Dermis blood vessel endothelial cell (primary cell): ENCODE measurements around the gene PLA2G2F. TPM values are rescaled to one million over a fixed set of nuclear protein-coding genes. Genes with fewer than 3 reads are reported as not detected.

Source experiments
- DNase-seq: peaks from one replicate; pipeline ENCODE4 v3.0.0; 2010
- total RNA-seq: library from RNA; depleted of rRNA; stranded (reverse); fragments of >200 nt; gene quantifications from 2 replicates; pipeline ENCODE4 v1.2.3, GENCODE V29; 2014

Gene PLA2G2F, protein sequence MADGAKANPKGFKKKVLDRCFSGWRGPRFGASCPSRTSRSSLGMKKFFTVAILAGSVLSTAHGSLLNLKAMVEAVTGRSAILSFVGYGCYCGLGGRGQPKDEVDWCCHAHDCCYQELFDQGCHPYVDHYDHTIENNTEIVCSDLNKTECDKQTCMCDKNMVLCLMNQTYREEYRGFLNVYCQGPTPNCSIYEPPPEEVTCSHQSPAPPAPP
- not detected in 2 replicates for total RNA-seq

DNA sequence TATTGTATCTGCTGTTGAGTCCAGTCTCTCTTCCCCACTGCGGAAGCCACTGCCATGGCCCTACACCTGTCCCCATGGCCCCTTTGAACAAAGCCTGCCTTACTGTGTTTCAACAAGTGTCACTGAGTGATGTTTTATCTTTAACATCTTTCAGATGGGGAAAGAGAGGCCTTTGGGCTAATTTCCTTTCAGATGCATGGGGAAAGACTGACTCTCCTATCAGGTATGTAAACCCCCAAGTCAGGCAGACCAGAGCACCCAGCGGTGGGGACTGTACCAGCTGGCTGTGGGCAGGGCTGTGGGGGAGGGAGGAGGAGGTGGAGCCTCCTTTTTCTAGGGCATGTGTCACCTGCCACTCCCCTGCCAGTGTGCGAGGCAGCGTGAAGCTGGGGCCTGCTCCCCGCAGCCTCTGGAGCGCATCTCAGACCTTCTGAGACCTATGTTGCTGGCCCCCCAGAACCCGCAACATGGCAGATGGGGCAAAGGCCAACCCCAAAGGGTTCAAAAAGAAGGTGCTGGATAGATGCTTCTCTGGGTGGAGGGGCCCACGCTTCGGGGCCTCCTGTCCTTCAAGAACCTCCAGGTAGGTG, at the start of gene PLA2G2F:
Gene PLA2G2F, plus strand, starts transcription at position 363 of the 590 bp plus-strand sequence. Its CDS starts 105 bp downstream, at position 468.
- DNase-seq, result no peak

DNA sequence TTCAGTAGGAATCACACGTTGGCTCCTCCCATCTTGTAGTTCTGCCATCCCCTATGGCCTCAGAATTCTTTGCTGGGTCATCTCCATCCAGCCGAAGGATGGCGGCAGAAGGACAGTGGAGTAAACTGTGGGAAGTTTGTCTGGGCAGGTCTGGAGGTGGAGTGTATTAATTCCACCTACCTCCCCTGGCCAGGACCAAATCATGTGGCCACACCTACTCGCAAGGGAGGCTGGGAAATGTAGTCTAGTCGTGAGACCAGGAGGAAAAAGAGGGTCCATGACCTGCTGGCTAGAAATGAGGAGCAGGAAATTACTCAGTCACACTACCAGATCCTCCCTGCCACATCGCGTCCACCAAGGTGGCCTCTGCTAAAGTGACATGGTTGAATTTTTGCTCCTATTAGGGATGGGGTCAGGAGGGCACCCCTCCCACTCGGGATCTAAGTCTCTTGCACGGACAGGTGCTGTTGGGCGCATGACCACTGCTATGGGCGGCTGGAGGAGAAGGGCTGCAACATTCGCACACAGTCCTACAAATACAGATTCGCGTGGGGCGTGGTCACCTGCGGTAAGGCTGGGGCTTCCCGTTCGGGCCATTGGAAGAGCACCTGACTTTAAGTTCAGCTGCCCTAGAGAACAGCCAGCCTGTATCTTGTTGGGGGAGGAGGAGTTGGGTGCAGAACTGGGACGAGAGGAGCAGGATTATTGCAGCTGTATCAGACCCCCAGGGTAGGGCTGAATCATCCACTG, 49.6 kb upstream of the PLA2G2F start:
- DNase-seq, result no peak

DNA sequence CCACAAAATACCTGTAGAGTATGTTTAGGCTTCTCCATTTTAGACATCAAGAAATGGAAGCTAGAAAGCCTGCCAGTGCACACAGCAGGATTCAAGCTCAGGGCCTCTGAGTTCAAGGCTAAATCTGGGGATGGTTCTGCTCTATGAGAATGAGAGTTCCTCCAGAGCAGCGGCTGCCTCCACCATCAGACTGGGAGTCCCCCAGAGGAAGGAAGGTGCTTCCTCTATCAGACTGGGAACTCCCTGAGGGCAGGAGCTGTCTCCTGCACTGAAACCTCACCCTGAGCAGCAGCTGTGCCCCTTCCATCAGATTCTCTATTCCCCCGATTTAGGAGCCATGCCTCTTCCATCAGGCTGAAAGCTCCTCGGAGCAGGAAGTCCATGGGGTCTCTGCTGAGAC, 49.0 kb upstream of the PLA2G2F start:
- no peak for DNase-seq

DNA sequence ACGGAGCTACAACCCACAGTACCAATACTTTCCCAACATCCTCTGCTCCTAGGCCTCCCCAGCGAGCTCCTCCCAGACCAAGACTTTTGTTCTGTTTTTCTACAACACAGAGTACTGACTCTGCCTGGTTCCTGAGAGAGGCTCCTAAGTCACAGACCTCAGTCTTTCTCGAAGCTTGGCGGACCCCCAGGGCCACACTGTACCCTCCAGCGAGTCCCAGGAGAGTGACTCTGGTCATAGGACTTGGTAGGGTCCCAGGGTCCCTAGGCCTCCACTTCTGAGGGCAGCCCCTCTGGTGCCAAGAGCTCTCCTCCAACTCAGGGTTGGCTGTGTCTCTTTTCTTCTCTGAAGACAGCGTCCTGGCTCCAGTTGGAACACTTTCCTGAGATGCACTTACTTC, 48.5 kb upstream of the PLA2G2F start:
- DNase-seq, result no peak

DNA sequence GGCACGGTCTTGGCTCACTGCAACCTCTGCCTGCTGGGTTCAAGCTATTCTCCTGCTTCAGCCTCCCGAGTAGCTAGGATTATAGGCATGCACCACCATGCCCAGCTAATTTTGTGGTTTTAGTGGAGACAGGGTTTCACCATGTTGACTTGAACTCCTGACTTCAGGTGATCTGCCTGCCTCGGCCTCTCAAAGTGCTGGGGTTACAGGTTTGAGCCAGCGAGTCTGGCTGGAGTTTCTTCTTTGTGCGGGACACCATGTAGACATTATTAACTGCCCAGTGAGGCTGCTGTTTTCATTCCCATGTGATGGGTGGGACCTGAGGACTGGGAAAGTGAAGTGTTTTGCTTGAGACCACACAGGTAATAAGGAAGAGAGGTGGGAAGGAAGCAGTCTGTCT, 45.8 kb upstream of the PLA2G2F start:
- DNase-seq, result no peak

DNA sequence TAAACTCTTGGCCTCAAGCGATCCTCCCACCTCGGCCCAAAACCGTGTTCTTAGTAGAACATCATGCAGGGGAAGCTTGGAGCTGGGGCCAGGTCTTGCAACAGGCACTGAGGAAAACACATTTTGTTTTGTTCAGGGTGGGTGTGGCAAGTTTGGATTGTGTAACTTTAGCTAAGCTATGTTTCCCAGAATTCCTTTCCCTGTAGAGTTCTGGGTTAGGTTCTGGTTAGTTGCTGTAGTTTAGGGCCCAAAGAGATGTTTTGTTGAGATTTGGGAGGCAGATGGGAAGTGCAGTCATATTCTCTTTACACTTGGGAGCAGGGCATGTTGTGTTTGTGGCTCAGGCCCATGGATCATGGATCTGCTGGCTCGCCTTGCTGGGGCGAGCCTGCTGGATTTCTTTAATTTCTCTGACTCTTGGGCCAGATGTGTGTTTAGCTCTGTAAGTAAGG, 45.2 kb upstream of the PLA2G2F start:
- no peak for DNase-seq

DNA sequence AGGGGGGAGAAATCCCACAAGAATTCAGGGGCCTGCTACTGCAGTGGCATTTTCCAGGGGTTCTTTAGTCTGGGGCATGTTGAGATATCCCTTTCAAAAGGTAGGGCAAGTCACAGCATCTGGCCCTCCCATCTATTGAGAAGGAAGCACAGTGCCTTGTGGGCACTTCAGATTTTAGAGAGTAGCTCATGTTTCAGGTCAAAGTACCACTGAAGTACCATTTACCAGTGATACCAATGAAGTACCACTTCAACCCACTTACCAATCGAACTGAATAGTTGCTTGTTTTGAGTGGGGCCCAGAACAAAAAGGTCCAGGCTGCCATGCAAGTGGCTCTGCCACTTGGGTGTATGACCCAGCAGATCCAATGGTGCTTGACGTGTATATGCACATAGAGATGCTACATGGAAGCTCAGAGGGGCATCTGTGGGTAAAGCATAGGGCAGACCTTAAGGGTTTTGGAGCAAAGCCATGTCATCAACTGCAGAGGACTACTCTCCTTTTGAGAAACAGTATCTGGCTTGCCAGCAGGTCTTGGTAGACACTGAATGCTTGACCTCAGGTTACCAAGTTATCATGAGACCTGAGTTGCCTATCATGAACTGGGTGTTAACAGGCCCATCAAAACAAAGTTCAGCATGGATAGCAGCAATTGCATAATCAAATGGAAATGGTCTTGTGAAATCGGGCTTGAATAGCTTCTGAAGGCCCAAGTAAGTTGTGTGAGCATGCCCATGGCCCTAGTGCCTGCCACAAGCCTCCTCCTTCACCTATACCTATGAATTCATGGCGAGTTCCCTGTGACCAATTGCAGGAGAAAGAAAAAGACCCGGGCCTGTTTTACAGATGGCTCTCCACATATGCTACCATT, 43.3 kb upstream of the PLA2G2F start:
- DNase-seq, result no peak

DNA sequence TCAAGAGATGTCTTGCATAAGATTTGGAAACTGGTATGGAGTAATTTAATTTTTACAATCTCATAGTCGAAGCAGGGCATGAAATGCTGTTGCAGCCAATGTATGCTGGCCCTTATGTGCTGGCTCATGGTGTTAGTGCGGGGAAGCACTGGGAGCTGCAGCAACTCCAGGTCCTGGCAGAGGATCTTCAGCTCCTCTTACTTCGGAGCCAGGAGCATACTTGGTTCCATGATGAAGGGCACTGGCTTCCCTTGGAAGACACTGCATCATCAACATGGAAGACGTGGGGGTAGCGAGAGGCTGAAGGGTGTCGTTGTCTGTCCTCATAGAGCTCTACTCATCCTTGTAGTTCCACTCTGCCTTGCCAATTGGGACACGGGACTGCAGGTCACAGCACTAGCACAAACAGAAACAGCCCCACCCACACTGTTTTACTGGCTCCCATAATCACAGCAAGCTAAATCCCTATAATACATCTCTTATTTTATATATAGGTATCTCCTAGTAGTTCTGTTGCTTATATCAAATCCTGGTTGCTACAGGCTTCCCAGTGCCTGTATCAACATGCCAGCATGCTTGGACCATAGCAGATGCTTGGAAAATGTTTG, 42.2 kb upstream of the PLA2G2F start:
- no peak for DNase-seq

DNA sequence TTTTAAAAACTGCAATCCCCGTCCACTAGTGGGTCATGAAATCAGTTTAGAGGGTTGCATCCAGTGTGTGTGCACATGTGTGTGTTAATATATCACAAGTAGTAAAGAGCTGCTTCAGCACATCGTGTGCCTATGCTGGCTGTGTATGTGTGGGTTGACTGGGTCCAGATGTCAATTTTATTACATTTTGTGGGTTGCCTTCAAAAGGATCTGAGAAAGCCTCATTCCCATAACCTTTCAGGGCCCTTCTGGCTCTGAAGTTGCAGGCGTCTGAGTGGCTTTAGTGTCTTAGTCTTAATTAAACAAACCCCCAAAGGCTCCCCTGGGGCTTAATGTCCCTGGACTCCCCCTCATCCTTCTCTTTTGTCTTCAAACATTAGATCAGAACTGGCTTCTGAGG, 39.6 kb upstream of the PLA2G2F start:
- no peak for DNase-seq

DNA sequence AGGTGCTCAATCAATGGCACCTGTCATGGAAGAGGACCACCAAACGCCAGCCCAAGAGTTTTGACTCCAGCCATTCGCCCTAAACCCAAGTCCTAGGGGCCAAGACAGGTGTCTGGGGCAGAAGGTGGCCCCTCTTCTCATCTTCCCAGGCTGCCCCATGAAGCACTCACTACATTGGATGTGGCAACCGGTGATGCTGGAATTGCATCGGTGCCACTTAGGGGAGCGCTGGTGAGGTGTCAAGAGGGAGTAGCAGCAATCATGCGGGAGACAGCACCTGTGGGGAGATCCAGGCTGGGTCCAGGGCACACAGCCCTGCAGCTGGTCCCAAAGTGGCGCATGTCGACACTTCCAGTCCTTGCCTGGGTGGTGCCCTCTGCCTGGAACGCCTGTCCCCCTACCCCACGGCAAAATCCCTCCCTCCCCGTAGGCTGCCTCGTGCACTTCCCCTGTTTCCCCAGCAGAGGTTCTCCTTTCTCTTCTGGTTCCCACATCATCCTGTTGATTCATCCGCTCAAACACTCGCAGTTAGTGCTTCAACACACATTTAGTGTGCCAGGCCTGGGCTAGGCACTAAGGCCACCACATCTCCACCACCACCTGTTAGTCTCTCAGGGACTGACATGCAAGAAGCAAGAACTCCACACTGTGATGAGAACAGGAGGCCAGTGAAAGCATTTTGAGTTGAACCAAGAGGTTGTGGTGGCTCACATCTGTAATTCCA, 38.3 kb upstream of the PLA2G2F start:
- DNase-seq, result peak; percentile 79

DNA sequence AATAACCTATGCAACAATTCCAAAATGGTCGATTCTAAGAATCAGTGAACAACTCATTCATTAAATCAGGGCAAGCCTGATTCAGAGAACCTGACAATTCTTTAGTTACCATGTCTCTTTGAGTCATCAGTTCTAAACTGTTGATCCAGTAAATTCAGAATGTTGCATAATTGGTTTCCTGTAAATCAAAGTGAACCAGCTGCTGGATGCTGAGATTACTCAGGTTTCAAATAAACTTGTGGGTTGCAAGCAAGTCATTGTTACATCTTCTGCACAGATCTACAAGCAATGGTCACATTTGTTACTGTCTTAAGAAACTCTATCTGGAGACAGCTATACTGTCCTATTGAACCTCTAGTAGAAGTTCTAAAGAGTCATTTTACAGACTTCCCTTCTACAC, 36.2 kb upstream of the PLA2G2F start:
- no peak for DNase-seq

DNA sequence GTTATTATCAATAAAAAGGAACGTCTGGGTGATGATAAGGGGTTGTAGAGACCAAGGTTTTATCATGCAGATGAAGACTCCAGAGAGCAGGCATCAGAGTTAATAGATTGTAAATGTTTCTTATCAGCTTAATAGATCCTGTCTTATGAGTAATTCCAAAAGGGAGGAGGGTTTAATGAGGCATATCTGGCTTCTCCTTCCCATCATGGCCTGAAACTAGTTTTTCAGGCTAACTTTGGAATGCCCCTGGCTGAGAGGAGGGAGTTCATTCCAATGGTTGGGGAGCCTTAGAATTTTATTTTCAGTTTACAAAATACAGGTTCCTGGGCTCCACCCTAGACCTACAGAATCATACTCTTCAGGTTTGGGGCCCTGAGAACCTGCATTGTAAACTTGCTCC, 33.3 kb upstream of the PLA2G2F start:
- no peak for DNase-seq

DNA sequence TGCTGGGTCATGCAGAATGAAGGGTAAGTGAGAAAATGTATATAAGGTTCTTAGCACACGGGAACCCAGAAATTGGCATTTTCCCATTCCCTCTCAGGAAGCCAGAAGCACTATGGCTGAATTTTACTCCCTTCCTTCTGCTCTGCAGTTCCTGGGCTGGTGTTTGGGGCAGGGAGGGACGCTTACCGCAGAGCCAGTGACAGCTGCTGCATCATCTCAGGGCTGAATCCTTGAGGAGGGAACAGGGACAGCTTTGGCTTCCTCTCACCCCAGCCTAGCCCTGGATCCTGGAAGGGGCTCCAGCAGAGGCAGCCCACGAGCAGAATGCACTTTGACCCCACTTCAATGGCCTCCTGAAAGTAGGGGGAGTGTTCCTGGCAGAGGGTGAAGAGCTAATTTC, 31.8 kb upstream of the PLA2G2F start:
- DNase-seq, result no peak

DNA sequence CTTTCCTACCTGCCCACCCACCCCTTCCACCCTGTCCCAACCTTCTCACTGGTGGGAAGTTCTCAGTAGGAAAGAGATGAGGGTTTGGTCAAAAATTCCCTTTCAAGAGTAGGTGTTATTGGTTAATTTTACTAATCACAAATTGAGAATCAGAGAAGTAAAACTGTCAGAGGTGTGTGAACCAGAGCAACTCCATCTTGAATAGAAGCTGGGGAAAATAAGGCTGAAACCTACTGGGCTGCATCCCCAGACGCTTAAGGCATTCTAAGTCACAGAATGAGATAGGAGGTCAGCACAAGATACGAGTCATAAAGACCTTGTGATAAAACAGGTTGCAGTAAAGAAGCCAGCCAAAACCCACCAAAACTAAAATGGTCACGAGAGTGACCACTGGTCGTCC, 31.3 kb upstream of the PLA2G2F start:
- DNase-seq, result no peak

DNA sequence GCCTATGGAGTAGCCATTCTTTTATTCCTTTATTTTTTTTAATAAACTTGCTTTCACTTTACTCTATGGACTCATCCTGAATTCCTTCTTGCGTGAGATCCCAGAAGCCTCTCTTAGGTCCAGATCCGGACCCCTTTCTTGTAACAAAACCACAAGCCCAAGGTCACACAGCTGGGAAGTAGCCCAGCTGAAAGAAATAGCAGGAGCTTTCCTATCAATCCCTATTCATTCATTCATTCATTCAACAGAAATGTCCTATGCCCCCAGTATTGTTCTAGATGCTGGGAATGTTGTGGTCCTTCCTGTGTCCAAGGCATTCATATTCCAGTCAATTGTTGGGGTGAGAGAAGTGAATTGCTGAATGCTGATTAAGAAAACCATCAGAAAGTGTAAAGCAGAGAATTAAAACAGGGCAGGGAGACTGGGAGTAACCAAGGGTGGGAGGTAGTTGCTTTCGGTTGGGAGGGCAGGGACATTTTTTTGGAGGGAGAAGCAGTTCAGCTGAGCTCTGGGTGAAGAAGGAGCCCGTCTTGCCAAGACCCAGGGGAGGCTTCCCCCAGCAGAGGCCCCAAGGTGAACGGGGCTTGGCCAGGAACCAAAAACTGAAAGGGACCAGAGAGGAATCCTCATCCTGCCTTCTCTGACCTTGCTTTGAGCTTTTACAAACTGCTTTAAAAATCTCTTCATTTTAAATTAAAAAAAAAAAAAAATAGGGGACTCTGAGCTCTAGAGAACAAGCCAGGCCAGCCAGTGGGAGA, 30.6 kb upstream of the PLA2G2F start:
- DNase-seq, result peak; percentile 20

DNA sequence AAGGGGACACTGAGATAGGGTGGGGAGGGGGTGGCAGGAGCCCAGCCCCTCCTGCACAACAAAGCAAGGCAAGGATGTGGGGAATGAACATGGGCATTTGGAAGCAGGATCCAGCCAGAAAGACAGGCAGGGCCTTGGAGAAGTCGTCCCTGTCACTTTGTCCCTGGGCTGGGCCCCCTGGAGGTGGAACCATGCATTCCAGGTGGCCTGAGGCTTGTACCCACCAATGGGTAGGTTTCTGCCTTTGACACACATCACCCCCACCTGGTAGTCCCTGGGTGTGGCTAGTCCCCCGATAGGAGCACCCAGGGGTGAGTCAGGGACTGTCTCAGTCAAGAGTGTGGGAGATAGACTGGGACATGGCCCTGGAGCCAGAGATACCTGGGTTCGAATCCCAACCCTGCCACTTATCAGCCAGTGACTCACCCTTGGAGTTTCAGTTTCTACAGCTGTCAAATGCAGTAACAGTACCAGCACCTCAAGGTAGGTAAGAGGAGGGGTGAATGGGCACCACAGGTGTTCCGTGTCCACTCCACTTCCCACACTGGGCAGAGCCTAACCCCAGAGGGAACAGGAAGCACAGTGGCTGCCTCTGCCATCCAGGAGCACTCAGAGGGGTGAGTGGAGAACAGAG, 29.8 kb upstream of the PLA2G2F start:
- DNase-seq, result no peak

DNA sequence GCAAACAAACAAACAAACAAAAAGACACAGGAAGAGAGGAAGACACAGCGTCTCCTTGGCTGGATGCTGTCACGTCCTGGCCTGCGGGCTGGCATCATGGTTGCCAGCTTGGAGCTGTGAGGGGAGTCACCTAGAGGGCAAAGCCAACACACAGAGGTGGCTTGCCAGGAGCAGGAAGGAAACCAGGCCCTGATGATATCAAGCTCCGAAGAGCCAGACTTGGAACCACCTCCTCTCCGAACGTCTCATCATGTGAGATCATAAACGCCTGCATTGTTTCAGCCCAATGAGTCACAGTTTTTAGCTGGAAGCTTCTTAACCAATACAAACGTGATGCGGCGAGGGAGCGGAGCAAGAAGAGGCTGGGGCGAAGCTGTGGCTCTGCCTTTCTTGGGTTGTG, 28.4 kb upstream of the PLA2G2F start:
- DNase-seq, result peak; percentile 95

DNA sequence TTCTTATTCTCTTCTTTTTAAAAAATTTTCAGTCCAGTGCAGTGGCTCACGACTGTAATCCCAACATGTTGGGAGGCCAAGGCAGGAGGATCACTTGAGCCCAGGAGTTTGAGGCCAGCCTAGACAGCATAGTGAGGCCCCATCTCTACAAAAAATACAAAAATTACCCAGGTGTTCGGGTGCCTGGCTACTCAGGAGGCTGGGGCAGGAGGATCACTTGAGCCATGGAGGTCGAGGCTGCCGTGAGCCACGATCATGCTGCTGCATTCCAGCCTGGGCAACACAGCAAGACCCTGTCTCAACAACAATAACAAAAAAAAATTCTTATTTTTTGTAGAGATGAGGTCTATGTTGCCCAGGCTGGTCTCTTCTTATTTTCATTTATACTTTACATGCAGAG, 27.7 kb upstream of the PLA2G2F start:
- no peak for DNase-seq

DNA sequence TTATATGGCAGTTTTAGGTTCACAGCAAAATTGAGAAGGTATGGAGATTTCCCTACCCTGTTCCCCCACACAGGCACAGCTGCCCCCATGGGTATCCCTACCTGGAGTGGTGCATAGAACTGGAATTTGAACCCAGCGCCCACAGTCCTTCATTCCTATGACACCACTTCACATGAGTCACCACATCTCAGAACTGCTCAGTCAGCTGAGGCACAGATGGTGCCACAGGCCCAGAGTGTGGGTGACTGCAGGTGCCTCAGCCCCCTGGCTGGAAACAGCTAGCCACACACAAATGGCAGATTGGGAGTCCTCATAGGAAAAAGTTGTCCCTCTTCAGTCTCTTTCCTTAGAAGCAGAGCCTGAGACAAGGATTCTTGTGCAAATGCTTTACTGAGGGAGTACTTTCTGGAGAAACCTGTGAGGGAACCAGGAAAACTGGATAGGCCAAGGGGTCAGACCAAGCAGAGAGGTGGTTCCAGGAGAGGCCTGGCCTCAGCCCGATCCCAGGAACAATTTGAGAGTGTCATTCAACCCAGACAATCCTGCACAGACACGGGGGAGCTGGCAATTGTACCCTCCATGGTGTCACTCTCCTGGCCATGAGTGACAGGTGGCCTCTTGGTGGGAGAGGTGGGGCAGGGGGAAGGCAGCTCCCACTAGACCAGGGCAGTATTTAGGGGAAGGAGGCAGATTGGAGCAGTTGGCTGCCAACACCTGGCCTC, 26.7 kb upstream of the PLA2G2F start:
- no peak for DNase-seq
